ENCODE measurements around the gene RABGEF1.
"Not testable (repeated sequence)": the region's sequence is repeated elsewhere in the genome, so short reads cannot be mapped to it uniquely, and the experiment has no call there.

The RABGEF1 gene

DNA sequence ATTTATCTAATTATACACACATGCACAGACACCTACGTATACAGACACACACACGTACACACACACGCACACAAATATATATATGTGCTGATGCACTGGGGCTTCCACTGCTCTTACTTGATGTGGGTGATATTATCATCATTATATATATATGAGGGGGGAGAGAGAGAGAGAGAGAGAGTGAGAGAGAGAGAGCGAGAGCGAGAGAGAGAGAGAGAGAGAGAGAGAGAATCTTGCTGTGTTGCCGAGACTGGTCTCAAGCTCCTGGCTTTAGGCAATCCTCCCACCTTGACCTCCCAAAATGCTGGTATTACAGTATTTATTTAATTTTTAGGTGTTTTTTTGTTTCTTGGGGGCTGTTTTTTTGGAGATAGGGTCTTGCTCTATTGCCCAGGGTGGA lies 3.6 kb upstream of the RABGEF1 start:
- DNase-seq = no peak

DNA sequence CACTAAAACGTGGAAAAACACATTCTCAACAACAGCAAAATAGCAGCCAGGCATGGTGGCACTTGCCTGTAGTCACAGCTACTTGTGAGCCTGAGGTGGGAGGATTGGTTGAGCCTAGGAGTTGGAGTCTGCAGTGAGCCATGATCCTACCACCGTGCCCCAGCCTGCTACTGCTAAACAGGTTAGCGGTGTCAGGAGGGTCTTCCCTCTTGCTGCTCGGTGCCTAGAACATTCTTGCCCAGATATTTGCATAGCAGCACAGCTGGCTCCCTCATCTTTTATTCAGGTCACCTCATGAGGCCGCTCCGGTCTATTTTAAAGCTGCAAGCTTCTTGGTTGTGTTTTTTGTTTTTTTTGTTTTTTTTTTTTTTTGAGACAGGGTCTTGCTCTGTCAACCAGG lies 2.9 kb upstream of the RABGEF1 start:
- no peak for DNase-seq

DNA sequence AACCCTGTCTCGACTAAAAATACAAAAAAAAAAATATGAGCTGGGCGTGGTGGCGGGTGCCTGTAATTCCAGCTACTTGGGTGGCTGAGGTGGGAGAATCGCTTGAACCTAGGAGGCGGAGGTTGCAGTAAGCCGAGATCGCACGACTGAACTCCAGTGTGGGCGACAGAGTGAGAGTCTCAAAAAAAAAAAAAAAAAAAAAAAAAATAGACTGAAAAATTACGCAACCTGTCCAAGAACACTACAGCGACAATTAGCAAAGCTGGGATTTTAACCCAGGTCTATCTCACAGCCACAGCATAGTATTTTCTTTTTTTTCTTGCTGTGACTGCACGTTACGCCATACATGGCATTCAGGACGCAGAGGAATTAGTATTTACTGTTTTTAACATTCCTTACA lies 1.1 kb upstream of the RABGEF1 start:
- DNase-seq = no peak

DNA sequence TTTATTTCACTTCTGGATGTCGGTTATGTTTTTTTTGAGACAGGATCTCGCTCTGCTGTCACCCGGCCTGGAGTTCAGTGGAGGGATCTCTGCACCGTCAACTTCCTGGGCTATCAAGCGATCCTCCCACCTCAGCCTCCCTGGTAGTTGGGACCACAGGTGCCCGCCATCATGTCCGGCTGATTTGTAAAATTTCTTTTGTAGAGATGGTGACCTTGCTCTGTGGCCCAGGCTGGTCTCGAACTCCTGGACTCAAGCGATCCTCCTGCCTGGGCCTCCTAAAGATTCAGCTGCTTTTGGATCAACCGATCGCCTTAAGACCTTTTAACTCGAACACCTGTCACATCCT lies 606 bp upstream of the RABGEF1 start:
- peak; percentile 4 for DNase-seq

DNA sequence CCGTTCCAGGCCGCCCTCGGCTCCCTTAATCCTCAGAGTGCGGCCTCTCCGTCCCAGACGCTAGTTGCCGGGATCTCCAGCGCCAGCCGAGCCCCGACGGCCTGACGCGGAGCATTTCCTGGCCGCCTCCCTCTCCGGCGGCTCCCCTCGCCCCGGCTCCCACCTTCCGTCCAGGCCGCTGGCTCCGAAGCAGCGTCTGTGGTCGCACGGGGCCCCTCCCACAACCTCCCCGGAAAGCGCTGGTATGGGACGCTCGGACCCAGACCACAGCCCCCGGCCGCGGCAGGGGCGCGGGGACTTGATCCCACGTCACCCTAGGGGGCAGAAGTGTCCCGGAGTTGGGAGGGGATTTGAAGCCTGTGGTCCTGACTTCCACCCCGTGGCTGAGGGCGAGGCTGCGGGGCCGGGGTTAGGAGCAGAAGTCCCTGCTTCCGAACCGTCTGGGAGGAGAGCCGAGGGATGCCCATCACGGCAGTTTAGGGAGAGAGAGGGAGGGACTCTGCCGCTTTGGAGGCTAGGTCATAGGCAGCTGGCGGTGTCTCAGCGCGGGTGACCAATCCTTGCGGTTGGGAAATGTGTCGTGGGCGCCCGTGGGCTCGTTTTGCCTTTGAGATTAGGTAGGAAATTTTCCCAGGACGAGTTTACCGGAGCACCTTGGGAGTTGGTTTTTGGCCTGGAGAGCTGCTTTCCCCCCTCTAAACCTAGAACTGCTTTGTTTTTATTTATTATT lies 612 bp downstream of the RABGEF1 start:
- peak; percentile 34 for DNase-seq

DNA sequence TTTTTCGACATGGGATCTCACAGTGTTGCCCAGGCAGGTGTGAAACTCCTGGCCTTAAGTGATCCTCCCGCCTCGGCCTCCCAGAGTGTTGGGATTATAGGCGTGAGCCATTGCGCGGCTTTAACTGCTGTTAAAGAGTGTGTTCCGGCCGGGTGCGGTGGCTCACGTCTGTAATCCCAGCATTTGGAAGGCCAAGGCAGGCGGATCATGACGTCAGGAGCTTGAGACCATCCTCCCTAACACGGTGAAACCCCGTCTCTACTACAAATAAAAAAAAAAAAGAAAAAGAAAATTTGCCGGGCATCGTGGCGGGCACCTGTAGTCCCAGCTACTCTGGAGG lies 1.1 kb downstream of the RABGEF1 start:
- DNase-seq = peak; percentile 42

DNA sequence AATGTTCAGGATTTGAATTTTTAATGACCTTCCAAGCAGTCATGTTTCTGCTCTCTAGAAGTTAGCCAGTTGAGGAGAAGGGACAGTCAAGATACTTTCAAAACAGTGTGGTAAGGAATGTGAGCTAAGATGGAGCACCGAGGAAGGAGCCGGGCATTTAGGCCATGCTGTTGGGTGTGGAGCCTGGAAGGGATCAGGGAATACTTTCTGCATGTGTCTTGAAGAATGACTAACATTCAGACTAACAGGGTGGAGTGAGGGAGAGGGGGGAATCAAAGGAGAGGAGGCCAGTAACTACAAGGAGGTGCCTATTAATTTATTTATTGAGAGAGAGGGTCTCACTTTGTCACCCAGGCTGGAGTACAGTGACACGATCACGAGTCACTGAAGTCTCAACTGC lies 1.8 kb downstream of the RABGEF1 start:
- DNase-seq = peak; percentile 72

DNA sequence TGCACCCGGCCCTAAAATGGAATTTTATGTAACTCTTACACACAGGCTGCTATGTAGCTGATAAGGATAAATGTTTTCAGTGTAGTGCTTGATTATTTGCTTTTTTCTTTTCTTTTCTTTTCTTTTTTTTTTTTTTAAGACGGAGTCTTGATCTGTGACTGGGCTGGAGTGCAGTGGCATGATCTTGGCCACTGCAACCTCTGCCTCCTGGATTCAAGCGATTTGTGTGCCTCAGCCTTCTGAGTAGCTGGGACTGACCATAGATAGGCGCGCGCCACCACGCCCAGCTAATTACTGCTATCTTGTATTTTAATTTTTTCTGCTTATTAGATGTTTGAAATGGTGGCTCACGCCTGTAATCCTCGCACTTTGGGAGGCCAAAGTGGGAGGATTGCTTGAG lies 3.4 kb downstream of the RABGEF1 start:
- DNase-seq = no peak

DNA sequence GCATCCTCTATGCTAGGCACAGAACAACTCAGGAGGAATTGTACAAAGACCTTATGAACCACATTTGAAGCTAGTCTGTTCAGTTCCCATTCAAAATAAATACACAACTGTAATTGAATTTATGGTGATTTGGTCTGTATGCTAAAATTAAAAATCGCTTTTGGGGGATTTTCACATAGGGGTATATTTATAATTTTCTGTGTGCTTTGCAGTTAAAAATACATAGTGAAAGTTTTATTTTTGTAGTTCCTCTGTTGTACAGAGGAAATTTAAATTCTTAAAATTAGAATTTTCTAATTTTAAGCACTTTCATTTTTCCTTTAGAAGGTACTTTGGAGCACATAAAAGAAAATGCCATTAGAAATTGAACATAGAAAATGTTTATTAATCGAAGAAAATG lies 6.9 kb downstream of the RABGEF1 start:
- no peak for DNase-seq

DNA sequence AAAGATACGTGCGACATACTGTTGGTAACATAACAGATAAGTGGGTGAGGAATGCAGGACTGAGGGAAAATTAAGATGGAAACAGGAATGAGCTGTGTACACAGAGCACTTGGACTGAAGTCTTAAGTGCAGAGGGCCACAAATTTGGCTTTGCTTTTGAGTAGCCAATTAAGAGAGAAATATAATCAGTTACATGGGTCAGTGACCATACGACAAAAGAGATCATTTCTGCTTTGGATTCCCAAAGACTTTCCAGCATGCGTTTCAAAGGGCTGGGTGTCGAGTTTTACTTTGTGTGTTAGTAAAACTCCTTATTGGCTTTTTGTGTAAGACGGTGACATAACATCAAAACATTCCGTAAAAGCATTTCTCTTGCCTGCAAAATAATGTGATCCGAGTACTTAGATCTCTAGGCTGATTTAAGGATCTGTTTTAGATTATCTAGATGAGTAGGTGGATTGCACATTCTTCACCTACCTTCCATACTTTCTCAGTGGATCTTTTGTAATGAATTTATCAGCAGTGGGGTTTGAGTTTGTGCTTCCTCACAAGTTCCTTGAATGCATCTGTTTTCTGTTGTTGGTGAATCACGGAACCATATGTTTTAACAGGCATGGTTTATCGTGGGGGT lies 7.5 kb downstream of the RABGEF1 start:
- peak; percentile 68 for DNase-seq

DNA sequence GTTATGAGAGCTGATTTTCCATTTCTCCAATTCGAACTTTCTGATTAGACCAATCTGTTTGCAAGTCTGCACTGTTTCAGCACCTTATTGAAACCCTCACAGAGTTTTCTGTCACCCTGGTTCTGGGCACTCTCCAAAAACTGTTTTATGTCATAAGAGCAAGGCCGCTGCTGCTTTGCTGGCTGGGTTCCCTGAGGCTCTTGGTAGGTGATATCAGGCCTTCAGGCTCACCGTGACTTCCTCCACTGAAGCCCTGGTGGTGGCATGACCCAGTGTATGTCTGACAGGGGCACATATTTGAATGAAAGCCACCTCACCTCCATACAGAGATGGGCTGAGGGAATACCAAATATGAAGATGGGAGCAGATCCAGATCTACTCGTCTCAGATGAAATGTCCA lies 8.3 kb downstream of the RABGEF1 start:
- no peak for DNase-seq

DNA sequence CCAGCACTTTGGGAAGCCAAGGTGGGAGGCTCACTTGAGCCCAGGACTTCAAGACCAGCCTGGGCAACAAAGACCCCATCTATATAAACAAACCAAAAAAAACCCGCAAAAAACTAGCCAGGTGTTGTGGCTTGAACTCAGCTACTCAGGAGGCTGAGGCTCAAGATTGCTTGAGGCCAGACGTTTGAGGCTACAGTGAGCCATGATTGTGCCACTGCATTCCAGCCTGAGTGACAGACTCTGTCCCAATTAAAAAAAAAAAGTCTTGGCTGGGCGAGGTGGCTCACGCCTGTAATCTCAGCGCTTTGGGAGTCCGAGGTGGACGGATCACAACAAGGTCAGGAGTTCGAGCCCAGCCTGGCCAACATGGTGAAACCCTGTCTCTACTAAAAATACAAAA lies 11.4 kb downstream of the RABGEF1 start:
- no peak for DNase-seq

DNA sequence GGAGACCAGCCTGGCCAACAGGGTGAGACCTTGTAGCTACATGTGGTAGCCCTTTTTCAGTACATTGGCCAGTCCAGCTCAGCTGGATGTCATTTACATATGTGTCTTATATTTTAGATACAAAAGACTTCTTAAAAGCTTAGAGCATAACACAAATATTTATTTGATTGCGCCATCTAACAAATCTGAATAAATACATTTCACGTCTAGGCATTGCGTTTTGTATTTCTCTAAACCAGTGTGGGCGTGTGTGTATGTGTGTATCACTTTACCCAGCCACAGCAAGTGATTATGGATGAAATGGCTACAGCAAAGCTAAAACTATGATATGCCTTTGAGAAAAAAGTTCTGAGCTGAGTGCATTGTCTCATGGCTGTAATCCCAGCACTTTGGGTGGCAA lies 14.0 kb downstream of the RABGEF1 start:
- no peak for DNase-seq

DNA sequence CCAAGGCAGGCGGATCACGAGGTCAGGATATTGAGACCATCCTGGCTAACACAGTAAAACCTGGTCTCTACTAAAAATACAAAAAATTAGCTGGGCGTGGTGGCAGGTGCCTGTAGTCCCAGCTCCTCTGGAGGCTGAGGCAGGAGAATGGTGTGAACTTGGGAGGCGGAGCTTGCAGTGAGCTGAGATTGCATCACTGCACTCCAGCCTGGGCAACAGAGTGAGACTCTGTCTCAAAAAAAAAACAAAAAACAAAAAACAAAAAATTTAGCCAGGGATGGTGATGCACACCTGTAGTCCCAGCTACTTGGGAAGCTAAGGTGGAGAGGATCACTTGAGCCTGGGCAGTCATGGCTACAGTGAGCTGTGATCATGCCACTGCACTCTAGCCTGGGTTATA lies 14.5 kb downstream of the RABGEF1 start:
- DNase-seq = not testable (repeated sequence)

DNA sequence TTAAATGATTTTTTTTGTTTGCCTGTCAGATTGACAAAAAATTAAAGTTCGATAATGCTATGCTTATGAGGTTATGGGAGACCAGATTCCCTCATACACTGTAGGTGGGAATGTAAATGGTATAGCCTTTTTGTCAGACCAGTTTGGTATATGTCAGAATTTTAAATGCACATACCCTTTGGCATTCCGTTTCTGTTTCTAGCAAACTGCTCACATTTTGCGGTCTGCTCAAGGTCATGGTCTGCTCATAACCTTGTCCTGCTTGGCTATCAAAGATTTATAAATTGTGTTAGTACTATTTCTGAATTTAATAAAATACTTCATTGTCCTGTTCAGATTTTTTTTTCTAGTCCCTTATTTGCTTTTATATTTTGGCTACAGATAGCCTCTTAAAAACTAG lies 15.7 kb downstream of the RABGEF1 start:
- not testable (repeated sequence) for DNase-seq

DNA sequence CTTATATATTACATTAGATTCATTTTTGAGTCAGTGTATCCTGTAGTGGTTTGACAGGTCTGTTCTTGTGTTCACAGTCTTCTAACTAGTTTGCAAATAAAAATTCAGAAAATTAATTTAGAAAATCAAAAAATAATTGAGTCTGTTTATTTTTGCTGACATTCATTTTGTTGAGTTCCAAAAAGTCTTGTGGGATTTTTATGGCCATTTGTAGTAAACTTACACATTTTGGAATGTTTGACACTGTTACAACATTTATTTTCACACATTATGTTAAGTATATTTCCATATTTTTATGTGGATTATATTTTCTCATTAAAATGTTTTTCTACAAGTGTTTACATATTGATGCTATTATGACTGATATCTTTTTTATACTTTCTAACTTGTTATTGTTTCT lies 16.4 kb downstream of the RABGEF1 start:
- no peak for DNase-seq

DNA sequence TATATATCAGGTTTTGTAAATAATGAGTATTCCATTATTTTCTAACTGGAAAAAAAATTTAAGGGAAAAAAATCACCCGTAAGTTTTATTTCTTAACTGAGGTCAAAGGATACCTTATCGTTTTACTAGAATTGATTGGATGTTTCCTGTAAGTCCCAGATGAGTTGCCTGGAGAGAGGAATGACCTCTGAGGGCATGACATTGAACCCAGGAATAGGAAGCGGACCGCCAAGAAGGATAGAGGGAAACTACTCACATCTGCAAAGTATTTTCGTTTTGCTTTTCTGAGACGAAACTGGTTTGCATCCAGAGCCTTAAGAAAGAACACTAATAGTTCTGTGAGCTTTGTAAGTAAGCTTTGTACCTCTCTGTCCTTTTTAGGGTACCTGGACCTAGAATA lies 17.4 kb downstream of the RABGEF1 start:
- DNase-seq = no peak

DNA sequence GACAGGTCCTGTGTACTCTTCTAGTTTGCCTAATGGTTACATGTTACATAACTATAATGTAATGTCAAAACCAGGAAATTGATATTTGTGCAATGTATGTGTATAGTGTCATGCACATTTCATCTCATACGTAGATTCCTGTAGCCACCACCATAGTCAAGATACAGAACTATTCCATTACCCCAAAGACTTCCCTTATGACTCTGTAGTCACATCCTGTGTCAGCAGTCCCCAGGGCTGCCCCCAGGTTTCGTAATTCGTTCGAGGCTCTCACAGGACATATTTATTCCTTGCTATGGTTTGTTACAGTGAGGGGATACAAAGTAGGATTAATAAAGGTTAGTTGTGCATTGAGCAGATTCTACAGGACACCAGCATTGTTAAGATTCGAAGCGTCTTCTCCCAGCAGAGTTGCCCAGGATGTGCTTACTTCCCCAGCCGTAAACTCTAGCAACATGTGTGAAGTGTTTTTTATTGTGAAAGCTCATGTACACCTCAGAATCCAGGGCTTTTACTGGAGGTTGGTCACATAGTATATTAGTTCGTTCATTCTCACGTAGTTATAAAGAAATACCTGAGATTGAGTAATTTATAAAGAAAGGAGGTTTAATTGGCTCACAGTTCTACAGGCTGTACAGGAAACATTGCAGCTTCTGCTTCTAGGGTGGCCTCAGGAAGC lies 18.6 kb downstream of the RABGEF1 start:
- DNase-seq = peak; percentile 11

DNA sequence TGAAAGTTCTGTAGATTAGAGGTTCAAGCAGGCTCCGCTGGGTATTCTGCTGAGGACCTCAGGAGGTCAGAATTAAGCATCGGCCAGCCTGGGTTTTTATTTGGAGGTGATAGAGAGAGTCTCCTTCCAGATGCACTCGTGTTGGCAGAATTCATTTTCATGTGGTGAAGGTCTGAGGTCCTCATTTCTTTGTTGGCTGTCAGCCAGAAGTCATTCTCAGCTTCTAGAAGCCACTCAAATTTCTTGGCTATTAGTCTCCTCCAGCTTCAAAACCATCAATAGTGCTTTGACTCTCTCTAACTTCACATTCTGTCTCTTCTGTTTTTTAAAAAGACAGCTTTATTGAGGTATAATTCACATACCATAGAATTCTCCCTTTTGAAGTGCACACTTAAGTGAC lies 22.6 kb downstream of the RABGEF1 start:
- not testable (repeated sequence) for DNase-seq

DNA sequence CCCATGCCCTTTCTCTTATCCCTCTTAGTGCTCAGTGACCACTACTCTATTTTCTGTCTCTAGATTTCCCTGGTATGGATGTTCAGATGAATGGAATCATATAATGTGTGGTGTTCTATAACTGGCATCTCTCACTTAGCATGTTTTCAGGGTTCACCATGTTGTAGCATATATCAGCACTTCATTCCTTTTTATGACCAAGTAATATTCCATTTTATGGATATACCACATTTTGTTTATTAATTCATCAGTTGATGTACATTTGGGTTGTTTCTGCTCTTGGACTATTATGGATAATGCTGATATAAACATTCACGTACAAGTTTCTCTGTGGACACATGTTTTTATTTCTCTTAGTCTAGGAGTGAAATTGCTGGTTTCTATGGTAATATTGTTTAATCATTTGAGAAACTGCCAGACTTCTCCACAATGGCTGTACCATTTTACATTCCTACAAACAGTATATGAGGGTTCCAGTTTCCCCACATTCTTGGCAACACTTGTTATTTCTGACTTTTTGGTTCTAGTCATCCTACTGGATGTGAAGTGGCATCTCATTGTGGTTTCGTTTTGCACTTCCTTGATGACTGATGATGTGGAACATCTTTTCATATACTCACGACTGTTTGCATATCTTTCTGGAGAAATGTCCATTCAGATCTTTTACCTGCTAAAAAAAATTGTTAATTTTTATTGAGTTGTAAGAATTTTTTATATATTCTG lies 23.3 kb downstream of the RABGEF1 start:
- peak; percentile 68 for DNase-seq

DNA sequence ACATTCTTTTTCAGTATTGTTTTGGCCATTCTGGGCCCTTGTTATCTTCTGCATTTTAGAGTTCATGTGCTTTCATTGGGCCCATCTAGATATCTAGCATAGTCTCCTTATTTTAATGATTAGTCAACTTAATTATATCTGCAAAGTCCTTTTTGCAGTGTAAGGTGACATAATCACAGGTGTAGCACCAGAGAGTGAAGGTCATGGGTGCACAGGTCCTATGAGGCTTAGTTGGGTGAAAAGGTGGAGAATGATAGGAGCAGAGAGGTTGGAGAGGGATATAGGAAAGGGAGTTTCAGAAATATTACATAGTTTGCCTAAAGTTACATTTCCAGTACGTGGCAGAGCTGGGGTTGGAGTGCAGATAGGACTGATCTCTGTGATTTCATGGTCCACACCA lies 24.4 kb downstream of the RABGEF1 start:
- not testable (repeated sequence) for DNase-seq

DNA sequence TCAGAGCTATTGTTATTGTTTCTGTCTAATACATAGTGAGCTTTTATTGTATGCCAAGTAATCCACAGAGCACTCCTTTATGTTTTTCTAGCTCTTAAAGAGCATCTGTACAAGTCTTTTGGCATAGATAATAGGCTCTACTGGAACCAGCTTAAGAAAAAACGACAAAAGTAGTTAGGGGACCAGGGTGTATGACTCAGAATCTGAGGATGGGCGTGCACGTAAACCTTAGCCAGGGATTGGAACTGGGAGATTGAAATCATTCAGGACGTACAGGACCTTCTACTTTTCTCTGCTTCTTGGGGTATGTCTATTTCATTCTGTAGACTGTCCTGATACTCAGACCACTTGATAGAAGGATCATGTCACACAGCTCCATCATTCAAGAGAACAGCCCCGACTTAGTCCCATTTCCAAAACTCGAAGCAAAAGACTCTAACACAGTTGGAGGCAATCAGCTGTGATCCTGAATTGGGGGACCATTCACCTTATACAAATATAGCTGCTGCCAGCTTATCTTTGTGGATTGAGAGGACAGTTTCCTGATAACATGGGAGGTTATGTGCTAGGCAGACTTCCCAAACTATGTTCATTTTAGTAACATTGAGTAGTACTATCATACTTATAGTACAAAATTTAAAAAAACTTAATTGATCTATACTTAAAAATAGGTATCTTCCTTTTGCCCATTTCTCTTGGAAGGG lies 24.9 kb downstream of the RABGEF1 start:
- DNase-seq = not testable (repeated sequence)

DNA sequence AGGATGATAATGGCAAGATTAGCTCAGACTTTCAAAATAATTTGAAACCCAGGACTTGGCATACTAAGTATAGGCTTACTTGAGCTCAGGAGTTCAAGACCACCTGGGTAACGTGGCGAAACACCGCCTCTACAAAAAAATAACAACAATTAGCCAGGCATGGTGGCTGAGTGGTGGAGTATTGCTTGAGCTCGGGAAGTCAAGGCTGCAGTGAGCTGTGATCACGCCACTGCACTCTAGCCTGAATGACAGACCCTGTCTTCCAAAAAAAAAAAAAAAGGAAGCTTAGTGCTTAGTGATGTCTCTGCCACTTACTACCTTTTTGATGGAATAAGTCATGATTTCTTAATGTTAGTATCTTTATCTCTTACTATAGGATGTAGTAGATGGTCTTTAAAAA lies 25.5 kb downstream of the RABGEF1 start:
- no peak for DNase-seq
